ENCODE results near the gene PURB. TPM values are rescaled to one million over a fixed set of nuclear protein-coding genes. Genes with fewer than 3 reads are reported as not detected.

The PURB gene
- polyA plus RNA-seq, 3 donors, result 3.0 to 13.0 (median 3.0) TPM

DNA sequence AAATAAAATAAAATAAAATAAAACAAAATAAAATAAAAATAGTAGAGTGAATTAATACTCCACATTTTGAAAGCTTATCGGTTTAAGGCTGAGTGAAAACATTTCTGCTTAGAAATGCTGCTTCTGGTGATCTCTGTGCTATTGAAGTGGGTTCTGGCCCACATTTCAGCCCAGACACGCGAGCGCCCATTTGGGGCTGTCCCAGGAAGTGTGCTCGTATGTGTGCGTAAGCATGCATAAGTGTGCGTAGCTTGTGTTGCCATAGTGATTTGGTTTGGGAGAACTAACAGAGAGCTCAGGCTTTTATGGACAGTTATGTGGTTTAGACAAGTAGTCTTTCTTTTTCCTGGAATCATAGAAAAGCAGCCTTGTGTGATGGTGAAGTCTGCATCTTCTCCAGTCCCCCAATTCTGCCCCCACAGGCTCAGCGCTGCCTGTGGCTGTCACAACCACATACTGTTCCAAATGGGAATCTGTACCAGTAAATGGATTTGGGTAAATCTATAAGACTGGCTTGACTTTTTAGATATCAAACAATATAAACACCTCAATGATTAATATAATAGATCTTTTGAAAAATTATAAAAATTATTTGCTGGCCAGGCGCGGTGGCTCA is 29.8 kb upstream of the PURB start:
- H3K4me3 Mint-ChIP-seq, result no peak overlapping the region

DNA sequence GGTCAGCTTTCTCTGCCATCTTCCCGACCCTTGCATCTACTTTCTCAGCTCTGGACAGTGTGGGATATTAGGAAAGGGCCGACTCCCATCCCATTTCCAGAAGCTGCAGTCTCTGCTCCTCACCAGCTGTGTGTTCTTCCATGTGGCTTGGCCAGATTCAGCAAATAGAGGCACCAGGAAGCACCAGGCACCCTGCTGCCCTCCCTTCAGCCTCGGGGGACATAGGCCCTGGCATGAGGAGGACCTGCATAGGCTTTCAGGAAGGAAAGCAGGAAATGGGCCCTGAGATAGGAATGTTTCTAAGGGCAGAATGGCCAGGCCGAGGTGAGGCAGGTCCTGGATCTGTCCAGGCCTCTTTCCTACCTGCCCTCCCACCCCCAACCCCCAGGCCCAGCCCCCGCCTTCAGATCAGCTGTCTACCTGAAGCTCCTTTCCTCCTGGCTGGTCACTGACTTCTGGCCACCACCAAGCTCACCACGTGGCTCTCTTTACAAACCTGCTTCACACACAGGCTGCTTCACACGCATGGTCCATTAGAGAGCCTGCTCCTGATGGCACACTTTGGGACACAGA is 27.5 kb upstream of the PURB start:
- H4K20me1 ChIP-seq (ENCODE audit: insufficient read depth, low read length), result no peaks in the 10 kb centered on the region
- H3K27me3 ChIP-seq (ENCODE audit: control insufficient read depth in 2 of 2, insufficient read depth in 2 of 2, low read length in 2 of 2), result no peaks in the 10 kb centered on the region
- no peak overlapping the region for H3K4me3 ChIP-seq (replicated peaks in 1 of 3; ENCODE audit: low read depth in 2 of 3, low read length in 3 of 3)
- no peak overlapping the region for H3K4me2 ChIP-seq (replicated peaks; ENCODE audit: extremely low read depth, low read length, poor library complexity, severe bottlenecking)
- TF ChIP-seq, protein P1, sequence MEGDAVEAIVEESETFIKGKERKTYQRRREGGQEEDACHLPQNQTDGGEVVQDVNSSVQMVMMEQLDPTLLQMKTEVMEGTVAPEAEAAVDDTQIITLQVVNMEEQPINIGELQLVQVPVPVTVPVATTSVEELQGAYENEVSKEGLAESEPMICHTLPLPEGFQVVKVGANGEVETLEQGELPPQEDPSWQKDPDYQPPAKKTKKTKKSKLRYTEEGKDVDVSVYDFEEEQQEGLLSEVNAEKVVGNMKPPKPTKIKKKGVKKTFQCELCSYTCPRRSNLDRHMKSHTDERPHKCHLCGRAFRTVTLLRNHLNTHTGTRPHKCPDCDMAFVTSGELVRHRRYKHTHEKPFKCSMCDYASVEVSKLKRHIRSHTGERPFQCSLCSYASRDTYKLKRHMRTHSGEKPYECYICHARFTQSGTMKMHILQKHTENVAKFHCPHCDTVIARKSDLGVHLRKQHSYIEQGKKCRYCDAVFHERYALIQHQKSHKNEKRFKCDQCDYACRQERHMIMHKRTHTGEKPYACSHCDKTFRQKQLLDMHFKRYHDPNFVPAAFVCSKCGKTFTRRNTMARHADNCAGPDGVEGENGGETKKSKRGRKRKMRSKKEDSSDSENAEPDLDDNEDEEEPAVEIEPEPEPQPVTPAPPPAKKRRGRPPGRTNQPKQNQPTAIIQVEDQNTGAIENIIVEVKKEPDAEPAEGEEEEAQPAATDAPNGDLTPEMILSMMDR (IDR thresholded peaks at IDR 0.05), result no peak
- H3K36me3 ChIP-seq (replicated peaks in 1 of 2; ENCODE audit: control insufficient read depth in 1 of 2, insufficient read depth in 2 of 2, low read length in 2 of 2), result no peaks in the 10 kb centered on the region
- H3K9me3 Mint-ChIP-seq, result no peaks in the 10 kb centered on the region
- no peak overlapping the region for H3K9ac ChIP-seq (ENCODE audit: insufficient read depth, low read length, poor library complexity, severe bottlenecking)
- 52% methylated on average over 3 of the region's 7 CpGs for WGBS (ENCODE audit: insufficient coverage)
- no peaks in the 10 kb centered on the region for H3K79me2 ChIP-seq (ENCODE audit: insufficient read depth, low read length)
- intact Hi-C loops (cut with micrococcal nuclease), result loop anchor here in 1 of 2 donors (5.0 kb wide), 1 partner anchor 36 kb away; no protein-coding TSS in a partner anchor
- no peaks in the 10 kb centered on the region for H3K36me3 Mint-ChIP-seq
- no peak for DNase-seq
- no peaks in the 10 kb centered on the region for H3K4me1 ChIP-seq (ENCODE audit: control insufficient read depth in 1 of 2, insufficient read depth in 2 of 2, low read length in 2 of 2)
- H2AFZ ChIP-seq (ENCODE audit: insufficient read depth, low read depth, low read length, poor library complexity, severe bottlenecking), result no peak overlapping the region
- H3K27ac Mint-ChIP-seq, result peak overlapping the region in 3 of 7 donors; percentile 55 to 66 (median 61)
- no peak overlapping the region for H3K27ac ChIP-seq (ENCODE audit: low read depth in 1 of 2, low read length in 2 of 2)
- no peaks in the 10 kb centered on the region for H3K9me3 ChIP-seq (replicated peaks in 1 of 2; ENCODE audit: control insufficient read depth in 1 of 2, insufficient read depth in 1 of 2, low read length in 2 of 2)
- H3K4me3 Mint-ChIP-seq, result no peak overlapping the region
- peaks cover 0 to 3% (median 3%) of the 10 kb centered on the region in 3 donors for H3K27me3 Mint-ChIP-seq (ENCODE audit: low read depth in 3 of 3)
- H3K4me1 Mint-ChIP-seq, result peaks cover 6% of the 10 kb centered on the region

More for the DNA sequence above, 29.8 kb upstream of the PURB start:
- no peak overlapping the region for H3K4me3 ChIP-seq (replicated peaks in 1 of 3; ENCODE audit: low read depth in 2 of 3, low read length in 3 of 3)
- 83% methylated on average over 3 of the region's 10 CpGs for WGBS (ENCODE audit: insufficient coverage)
- peak; percentile 62 to 84 (median 64) for DNase-seq
- Mint-ChIP-seq H3K4me1 (peaks cover 3% of the 10 kb centered on the region), H3K9me3 (no peaks in the 10 kb centered on the region), H3K36me3 (no peaks in the 10 kb centered on the region), H3K27me3 (ENCODE audit: low read depth in 3 of 3) (peaks cover 0 to 6% (median 1%) of the 10 kb centered on the region in 3 donors), H3K27ac (peak overlapping the region in 3 of 7 donors; percentile 41 to 79 (median 57))
- H3K27ac ChIP-seq (ENCODE audit: low read depth in 1 of 2, low read length in 2 of 2), result peak overlapping the region in 1 of 2 donors; percentile 16
- H3K4me2 ChIP-seq (replicated peaks; ENCODE audit: extremely low read depth, low read length, poor library complexity, severe bottlenecking), result no peak overlapping the region
- no peak overlapping the region for H2AFZ ChIP-seq (ENCODE audit: insufficient read depth, low read depth, low read length, poor library complexity, severe bottlenecking)
- H3K9ac ChIP-seq (ENCODE audit: insufficient read depth, low read length, poor library complexity, severe bottlenecking), result no peak overlapping the region
- H3K4me1 ChIP-seq (ENCODE audit: control insufficient read depth in 1 of 2, insufficient read depth in 2 of 2, low read length in 2 of 2), result no peaks in the 10 kb centered on the region
- TF ChIP-seq, protein P1 (IDR thresholded peaks at IDR 0.05), result no peak
- H3K27me3 ChIP-seq (ENCODE audit: control insufficient read depth in 2 of 2, insufficient read depth in 2 of 2, low read length in 2 of 2), result no peaks in the 10 kb centered on the region
- H3K79me2 ChIP-seq (ENCODE audit: insufficient read depth, low read length), result no peaks in the 10 kb centered on the region
- H3K9me3 ChIP-seq (replicated peaks in 1 of 2; ENCODE audit: control insufficient read depth in 1 of 2, insufficient read depth in 1 of 2, low read length in 2 of 2), result no peaks in the 10 kb centered on the region
- no peaks in the 10 kb centered on the region for H4K20me1 ChIP-seq (ENCODE audit: insufficient read depth, low read length)
- no peaks in the 10 kb centered on the region for H3K36me3 ChIP-seq (replicated peaks in 1 of 2; ENCODE audit: control insufficient read depth in 1 of 2, insufficient read depth in 2 of 2, low read length in 2 of 2)
- intact Hi-C loops (cut with micrococcal nuclease), result loop anchor here (5.0 kb wide), 2 partner anchors 33 to 38 kb away; no protein-coding TSS in a partner anchor

Data from CD14-positive monocyte (primary cell).